ENCODE measurements around the gene CLNK.

DNA sequence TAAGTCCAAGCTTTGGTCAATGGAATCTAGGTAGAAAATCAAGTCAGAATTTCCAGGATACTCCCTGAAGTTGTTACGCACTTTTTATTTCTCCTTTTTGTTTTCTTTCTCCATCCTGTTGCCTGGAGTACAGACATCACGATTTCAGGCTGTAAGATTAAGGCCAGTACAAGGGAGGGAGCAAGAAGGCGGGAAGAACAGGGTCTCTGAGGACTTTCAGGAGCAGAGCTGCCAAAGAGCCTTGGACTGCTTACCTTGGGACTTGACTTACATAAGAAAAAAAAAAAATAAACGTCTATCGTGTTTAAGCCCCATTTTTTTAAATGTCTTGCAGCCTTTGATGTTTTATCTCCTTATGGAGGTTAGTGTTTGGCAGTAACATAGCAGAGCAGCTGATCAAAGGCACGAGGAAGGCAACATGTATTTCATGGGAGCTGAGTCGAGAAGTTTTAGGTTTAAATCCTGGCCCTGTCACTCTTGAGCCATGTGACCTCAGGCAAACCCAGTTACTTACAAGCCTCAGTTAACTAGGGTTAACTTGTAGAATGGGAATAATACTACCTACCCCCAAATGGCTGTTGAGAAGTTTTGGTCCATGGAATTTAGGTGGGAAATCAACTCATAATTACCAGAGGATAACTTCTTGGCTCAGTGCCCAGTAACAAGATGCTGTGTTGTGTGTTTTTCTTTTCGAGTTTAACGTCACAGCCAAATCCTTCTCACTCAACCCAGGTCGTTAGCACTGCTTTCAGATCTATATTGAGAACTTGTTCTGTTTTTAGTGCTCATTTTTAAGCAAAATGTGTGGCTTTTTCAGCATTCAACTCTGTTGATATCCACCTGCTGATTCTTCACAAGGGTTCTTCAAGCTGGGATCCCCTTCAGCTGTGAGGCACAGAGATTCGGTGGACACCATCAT lies 106.8 kb downstream of the CLNK start:
- TF ChIP-seq, protein P1, sequence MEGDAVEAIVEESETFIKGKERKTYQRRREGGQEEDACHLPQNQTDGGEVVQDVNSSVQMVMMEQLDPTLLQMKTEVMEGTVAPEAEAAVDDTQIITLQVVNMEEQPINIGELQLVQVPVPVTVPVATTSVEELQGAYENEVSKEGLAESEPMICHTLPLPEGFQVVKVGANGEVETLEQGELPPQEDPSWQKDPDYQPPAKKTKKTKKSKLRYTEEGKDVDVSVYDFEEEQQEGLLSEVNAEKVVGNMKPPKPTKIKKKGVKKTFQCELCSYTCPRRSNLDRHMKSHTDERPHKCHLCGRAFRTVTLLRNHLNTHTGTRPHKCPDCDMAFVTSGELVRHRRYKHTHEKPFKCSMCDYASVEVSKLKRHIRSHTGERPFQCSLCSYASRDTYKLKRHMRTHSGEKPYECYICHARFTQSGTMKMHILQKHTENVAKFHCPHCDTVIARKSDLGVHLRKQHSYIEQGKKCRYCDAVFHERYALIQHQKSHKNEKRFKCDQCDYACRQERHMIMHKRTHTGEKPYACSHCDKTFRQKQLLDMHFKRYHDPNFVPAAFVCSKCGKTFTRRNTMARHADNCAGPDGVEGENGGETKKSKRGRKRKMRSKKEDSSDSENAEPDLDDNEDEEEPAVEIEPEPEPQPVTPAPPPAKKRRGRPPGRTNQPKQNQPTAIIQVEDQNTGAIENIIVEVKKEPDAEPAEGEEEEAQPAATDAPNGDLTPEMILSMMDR (IDR thresholded peaks at IDR 0.05), result no peak
- no peak for TF ChIP-seq POLR2AphosphoS5 (IDR thresholded peaks at IDR 0.05)
- no peak for TF ChIP-seq EP300 (IDR thresholded peaks at IDR 0.05)
- no peak for TF ChIP-seq POLR2A (IDR thresholded peaks at IDR 0.05)
